DMS153 (cell line): ENCODE measurements around the gene CAPS.

Experiments used
- DNase-seq: peaks from one replicate; lab custom pipeline; 2025; lab: John Stamatoyannopoulos, UW

Gene CAPS

GRCh38 chr19:5910638-5910907 is 3.5 kb upstream of the CAPS start:
- DNase-seq, result no peak

GRCh38 chr19:5911366-5911765 is 2.7 kb upstream of the CAPS start:
- DNase-seq, result no peak

- no peak for DNase-seq
Measured at GRCh38 chr19:5914358-5914774, 312 bp downstream of the CAPS start.

GRCh38 chr19:5914946-5915781 is 1.1 kb downstream of the CAPS start:
- no peak for DNase-seq

- no peak for DNase-seq
Measured at GRCh38 chr19:5915782-5916165, 1.7 kb downstream of the CAPS start.

- DNase-seq, result no peak
Measured at GRCh38 chr19:5916181-5916708, 2.2 kb downstream of the CAPS start.

GRCh38 chr19:5917431-5918107 is 3.5 kb downstream of the CAPS start:
- DNase-seq, result no peak

- no peak for DNase-seq
Measured at GRCh38 chr19:5918463-5919079, 4.5 kb downstream of the CAPS start.

- no peak for DNase-seq
Measured at GRCh38 chr19:5921516-5922160, 7.6 kb downstream of the CAPS start.

- no peak for DNase-seq
Measured at GRCh38 chr19:5922161-5922545, 8.1 kb downstream of the CAPS start.

- no peak for DNase-seq
Measured at GRCh38 chr19:5923356-5923755, 9.3 kb downstream of the CAPS start.

GRCh38 chr19:5925830-5926427 is 11.9 kb downstream of the CAPS start:
- DNase-seq, result no peak

- no peak for DNase-seq
Measured at GRCh38 chr19:5926641-5927440, 12.8 kb downstream of the CAPS start.

- DNase-seq, result no peak
Measured at GRCh38 chr19:5927441-5927821, 13.4 kb downstream of the CAPS start.

GRCh38 chr19:5929179-5929578 is 15.1 kb downstream of the CAPS start:
- DNase-seq, result no peak

- no peak for DNase-seq
Measured at GRCh38 chr19:5929625-5930024, 15.6 kb downstream of the CAPS start.

GRCh38 chr19:5931251-5931650 is 17.2 kb downstream of the CAPS start:
- no peak for DNase-seq

- no peak for DNase-seq
Measured at GRCh38 chr19:5932146-5932545, 18.1 kb downstream of the CAPS start.

- no peak for DNase-seq
Measured at GRCh38 chr19:5932609-5933262, 18.7 kb downstream of the CAPS start.

GRCh38 chr19:5933391-5934068 is 19.5 kb downstream of the CAPS start:
- DNase-seq, result no peak
